GM23338 (cell line): ENCODE results near the gene TTC16. TPM values are rescaled to one million over a fixed set of nuclear protein-coding genes. Genes with fewer than 3 reads are reported as not detected.

Source experiments
- ATAC-seq: fragments of 200-7000 bp; cut with Tn5 transposase; 3 replicates; pipeline ENCODE4 v1.9.1; 2020
- DNase-seq: peaks from one replicate; pipeline ENCODE4 v3.0.0-alpha.2; 2015; ENCODE audit warnings: low spot score
- H2AFZ ChIP-seq: fragments of 200-600 bp; sonication (generic); 2 replicates; pipeline ENCODE4 v1.8.0; 2016; ENCODE audit warnings: antibody characterized with exemption, mild to moderate bottlenecking, moderate library complexity
- H3F3A ChIP-seq: fragments of 200-600 bp; sonication (generic); replicated peaks from 2 replicates; pipeline ENCODE4 v1.8.0; 2017; ENCODE audit warnings: antibody characterized with exemption, mixed run types, low read depth
- H3K27ac ChIP-seq: fragments of 200-600 bp; sonication (generic); 2 replicates; pipeline ENCODE4 v1.6.1; 2016; ENCODE audit warnings: low read depth
- H3K27me3 ChIP-seq: fragments of 200-600 bp; sonication (generic); 2 replicates; pipeline ENCODE4 v1.8.0; 2016; ENCODE audit warnings: mild to moderate bottlenecking, mixed run types, moderate library complexity; ENCODE audit not compliant: insufficient read depth
- H3K36me3 ChIP-seq: fragments of 200-600 bp; sonication (generic); 2 replicates; pipeline ENCODE4 v1.8.0; 2016; ENCODE audit warnings: mild to moderate bottlenecking; ENCODE audit not compliant: insufficient read depth
- H3K4me1 ChIP-seq: fragments of 200-600 bp; sonication (generic); 2 replicates; pipeline ENCODE4 v1.8.0; 2016; ENCODE audit warnings: mild to moderate bottlenecking, moderate library complexity; ENCODE audit not compliant: insufficient read depth
- H3K4me2 ChIP-seq: fragments of 200-600 bp; sonication (generic); 2 replicates; pipeline ENCODE4 v1.7.1; 2017; ENCODE audit warnings: mixed run types
- H3K4me3 ChIP-seq: fragments of 200-600 bp; sonication (generic); 2 replicates; pipeline ENCODE4 v1.6.1; 2016; ENCODE audit warnings: mixed run types
- H3K79me2 ChIP-seq: fragments of 200-600 bp; sonication (generic); replicated peaks from 2 replicates; pipeline ENCODE4 v1.8.0; 2017; ENCODE audit warnings: mild to moderate bottlenecking; ENCODE audit not compliant: insufficient read depth
- H3K9me2 ChIP-seq: fragments of 200-600 bp; sonication (generic); 2 replicates; pipeline ENCODE4 v1.8.0; 2017; ENCODE audit not compliant: insufficient read depth
- H4K20me1 ChIP-seq: fragments of 200-600 bp; sonication (generic); replicated peaks from 2 replicates; pipeline ENCODE4 v1.8.0; 2017; ENCODE audit warnings: mild to moderate bottlenecking; ENCODE audit not compliant: insufficient read depth
- H3K27ac Mint-ChIP-seq: 2 replicates; pipeline ENCODE4 v1.8.0; 2020; ENCODE audit warnings: inconsistent platforms, mild to moderate bottlenecking, moderate library complexity, mixed read lengths
- H3K27me3 Mint-ChIP-seq: 3 replicates; pipeline ENCODE4 v1.8.0; 2022; ENCODE audit warnings: low read depth, mild to moderate bottlenecking, moderate library complexity, mixed read lengths, inconsistent platforms; ENCODE audit not compliant: insufficient read depth, poor library complexity
- H3K36me3 Mint-ChIP-seq: 3 replicates; pipeline ENCODE4 v1.8.0; 2021; ENCODE audit warnings: low read depth, mild to moderate bottlenecking, inconsistent platforms, moderate library complexity, mixed read lengths
- H3K4me1 Mint-ChIP-seq: 3 replicates; pipeline ENCODE4 v1.8.0; 2020; ENCODE audit warnings: mild to moderate bottlenecking, inconsistent platforms, mixed read lengths
- H3K4me3 Mint-ChIP-seq: 3 replicates; pipeline ENCODE4 v1.8.0; 2021; ENCODE audit warnings: moderate library complexity, mild to moderate bottlenecking, inconsistent platforms, mixed read lengths
- H3K9me3 Mint-ChIP-seq: 3 replicates; pipeline ENCODE4 v1.8.0; 2020; ENCODE audit warnings: moderate library complexity, mild to moderate bottlenecking, inconsistent platforms, mixed read lengths
- CREB1 ChIP-seq: fragments of 250-450 bp; sonication (Bioruptor Pico); IDR thresholded peaks from 2 replicates; pipeline ENCODE4 v1.5.0; 2020; ENCODE audit warnings: low read depth, mild to moderate bottlenecking, moderate library complexity
- CTCF ChIP-seq, 2 experiments: fragments of 200-600 bp in 1 of 2; sonication (generic) in 1 of 2; conservative IDR thresholded peaks; 2 replicates each; pipeline versions ENCODE4 v1.5.1 to v1.6.1; 2016 to 2017; ENCODE audit warnings: antibody characterized with exemption in 2 of 2, low read depth in 2 of 2, mild to moderate bottlenecking in 2 of 2, moderate library complexity in 1 of 2
- EZH2 ChIP-seq: fragments of 200-600 bp; sonication (generic); IDR thresholded peaks from one replicate; pipeline ENCODE4 v1.8.0; 2017; ENCODE audit warnings: antibody characterized with exemption, mild to moderate bottlenecking, low read depth; ENCODE audit not compliant: unreplicated experiment
- ZNF331 ChIP-seq: fragments of 250-450 bp; sonication (Bioruptor Pico); IDR thresholded peaks from 2 replicates; pipeline ENCODE4 v1.5.0; 2020; ENCODE audit warnings: low read depth, mild to moderate bottlenecking, moderate library complexity
- ZNF462 ChIP-seq: fragments of 250-450 bp; sonication (Bioruptor Pico); IDR thresholded peaks from 2 replicates; pipeline ENCODE4 v1.5.0; 2020; ENCODE audit warnings: mild to moderate bottlenecking, moderate library complexity
- polyA plus RNA-seq: library from polyadenylated mRNA; unstranded; fragments of >200 nt; fragmentation: Nextera tagmentation; extraction: Ambion mirVana; gene quantifications from 2 replicates; pipeline ENCODE4 v1.2.1, GENCODE V29; 2016
- total RNA-seq: library from RNA; depleted of rRNA; stranded (reverse); fragments of >200 nt; shearing (Covaris generic); gene quantifications from 2 replicates; pipeline ENCODE4 v1.2.3, GENCODE V29; 2014

TTC16 gene
- total and polyA plus RNA-seq, 2 experiments from 2014 or later, result not detected

- Mint-ChIP-seq H3K27me3 (peaks cover 9% of the 10 kb centered on the region), H3K27ac (no peak overlapping the region), H3K4me3 (peak overlapping the region; percentile 33; the same call in 1 of the 3 replicates), H3K4me1 (peaks cover 31% of the 10 kb centered on the region), H3K9me3 (peaks cover 4% of the 10 kb centered on the region; the same call in 2 of the 3 replicates), H3K36me3 (no peaks in the 10 kb centered on the region; the same call in 2 of the 3 replicates)
- no peaks in the 10 kb centered on the region for H3K9me2 ChIP-seq
- TF ChIP-seq CTCF (conservative IDR thresholded peaks at IDR 0.05; ENCODE audit: low read depth in 2 of 2) (peak; percentile 44 to 69), EZH2 (no peak)
- H3F3A ChIP-seq, result 0 out of 2 replicates have a peak, but pooled peaks cover 9% of the 10 kb centered on the region
- H3K4me2 ChIP-seq, result no peak overlapping the region
- no peak overlapping the region for H2AFZ ChIP-seq
- H3K4me1 ChIP-seq, result peaks cover 15% of the 10 kb centered on the region
- H3K79me2 ChIP-seq, result no peaks in the 10 kb centered on the region
- DNase-seq (peak; percentile 68), ATAC-seq (peak; percentile 16)
- no peaks in the 10 kb centered on the region for H4K20me1 ChIP-seq
- no peak overlapping the region for H3K27ac ChIP-seq
- H3K27me3 ChIP-seq, result no peaks in the 10 kb centered on the region
- no peak overlapping the region for H3K4me3 ChIP-seq
- no peaks in the 10 kb centered on the region for H3K36me3 ChIP-seq
Measured at GRCh38 chr9:127707766-127708165, 8.1 kb upstream of the TTC16 start.

GRCh38 chr9:127708952-127709587 is 6.8 kb upstream of the TTC16 start:
- H3K27ac Mint-ChIP-seq, result no peak overlapping the region
- Histone ChIP-seq H3K4me1 (peaks cover 15% of the 10 kb centered on the region), H3K27ac (no peak overlapping the region), H3K4me3 (no peak overlapping the region), H2AFZ (no peak overlapping the region), H3K4me2 (no peak overlapping the region), H4K20me1 (no peaks in the 10 kb centered on the region), H3K27me3 (no peaks in the 10 kb centered on the region), H3K9me2 (no peaks in the 10 kb centered on the region), H3F3A (0 out of 2 replicates have a peak, but pooled peaks cover 9% of the 10 kb centered on the region), H3K36me3 (no peaks in the 10 kb centered on the region), H3K79me2 (no peaks in the 10 kb centered on the region)
- H3K4me1 Mint-ChIP-seq, result peaks cover 31% of the 10 kb centered on the region
- peaks cover 4% of the 10 kb centered on the region; the same call in 2 of the 3 replicates for H3K9me3 Mint-ChIP-seq
- peaks cover 11% of the 10 kb centered on the region for H3K27me3 Mint-ChIP-seq
- H3K4me3 Mint-ChIP-seq, result no peak overlapping the region
- H3K36me3 Mint-ChIP-seq, result no peaks in the 10 kb centered on the region; the same call in 2 of the 3 replicates
- no peak for DNase-seq
- ATAC-seq, result no peak
- TF ChIP-seq EZH2 (no peak), CREB1 (CRISPR knock-in tag) (no peak), ZNF331 (no peak), ZNF462 (no peak), CTCF (conservative IDR thresholded peaks at IDR 0.05; ENCODE audit: low read depth in 2 of 2) (no peak)
